SHP77 (cell line): ENCODE results near the gene MYL7.
A peak's percentile ranks its signal among the peaks of the same experiment; 100 is the strongest.

Source experiments
- DNase-seq, 2 experiments: peaks; one replicate each; lab custom pipeline; 2025; lab: John Stamatoyannopoulos, UW

The MYL7 gene

DNA sequence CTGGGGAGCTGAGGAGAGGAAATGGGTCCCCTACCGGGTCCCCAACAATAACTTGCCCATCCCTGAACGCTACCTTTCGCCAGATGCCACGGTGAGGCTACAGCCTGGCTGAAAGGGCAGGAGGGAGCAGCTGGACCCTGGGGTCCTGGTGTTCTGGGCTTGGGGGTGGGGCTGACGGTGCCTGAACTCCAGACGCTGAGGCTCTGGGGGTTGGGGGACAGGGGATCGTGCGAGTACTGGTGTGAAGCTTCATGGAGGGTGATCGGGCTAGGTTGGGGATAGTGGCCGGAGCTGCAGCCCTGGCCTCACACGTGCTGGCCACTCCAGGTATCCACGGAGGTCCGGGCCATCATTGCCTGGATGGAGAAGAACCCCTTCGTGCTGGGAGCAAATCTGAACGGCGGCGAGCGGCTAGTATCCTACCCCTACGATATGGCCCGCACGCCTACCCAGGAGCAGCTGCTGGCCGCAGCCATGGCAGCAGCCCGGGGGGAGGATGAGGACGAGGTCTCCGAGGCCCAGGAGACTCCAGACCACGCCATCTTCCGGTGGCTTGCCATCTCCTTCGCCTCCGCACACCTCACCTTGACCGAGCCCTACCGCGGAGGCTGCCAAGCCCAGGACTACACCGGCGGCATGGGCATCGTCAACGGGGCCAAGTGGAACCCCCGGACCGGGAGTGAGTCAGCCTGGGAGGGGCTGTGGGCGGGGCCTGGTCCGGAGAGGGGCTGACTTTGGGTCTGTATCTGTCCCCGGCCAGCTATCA, 28.7 kb downstream of the MYL7 start:
- DNase-seq = peak; percentile 24 to 68

DNA sequence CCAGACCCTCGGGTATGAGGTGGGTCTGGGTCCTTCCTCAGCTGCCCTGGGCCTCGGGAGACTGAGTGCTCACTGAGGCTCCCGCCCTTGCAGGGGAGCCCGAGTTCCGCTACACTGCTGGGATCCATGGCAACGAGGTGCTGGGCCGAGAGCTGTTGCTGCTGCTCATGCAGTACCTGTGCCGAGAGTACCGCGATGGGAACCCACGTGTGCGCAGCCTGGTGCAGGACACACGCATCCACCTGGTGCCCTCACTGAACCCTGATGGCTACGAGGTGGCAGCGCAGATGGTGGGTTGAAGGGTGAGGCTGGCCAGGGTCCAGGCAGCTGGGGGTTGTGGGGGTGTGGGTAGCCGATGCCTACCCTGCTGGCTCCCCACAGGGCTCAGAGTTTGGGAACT, 29.4 kb downstream of the MYL7 start:
- no peak for DNase-seq

DNA sequence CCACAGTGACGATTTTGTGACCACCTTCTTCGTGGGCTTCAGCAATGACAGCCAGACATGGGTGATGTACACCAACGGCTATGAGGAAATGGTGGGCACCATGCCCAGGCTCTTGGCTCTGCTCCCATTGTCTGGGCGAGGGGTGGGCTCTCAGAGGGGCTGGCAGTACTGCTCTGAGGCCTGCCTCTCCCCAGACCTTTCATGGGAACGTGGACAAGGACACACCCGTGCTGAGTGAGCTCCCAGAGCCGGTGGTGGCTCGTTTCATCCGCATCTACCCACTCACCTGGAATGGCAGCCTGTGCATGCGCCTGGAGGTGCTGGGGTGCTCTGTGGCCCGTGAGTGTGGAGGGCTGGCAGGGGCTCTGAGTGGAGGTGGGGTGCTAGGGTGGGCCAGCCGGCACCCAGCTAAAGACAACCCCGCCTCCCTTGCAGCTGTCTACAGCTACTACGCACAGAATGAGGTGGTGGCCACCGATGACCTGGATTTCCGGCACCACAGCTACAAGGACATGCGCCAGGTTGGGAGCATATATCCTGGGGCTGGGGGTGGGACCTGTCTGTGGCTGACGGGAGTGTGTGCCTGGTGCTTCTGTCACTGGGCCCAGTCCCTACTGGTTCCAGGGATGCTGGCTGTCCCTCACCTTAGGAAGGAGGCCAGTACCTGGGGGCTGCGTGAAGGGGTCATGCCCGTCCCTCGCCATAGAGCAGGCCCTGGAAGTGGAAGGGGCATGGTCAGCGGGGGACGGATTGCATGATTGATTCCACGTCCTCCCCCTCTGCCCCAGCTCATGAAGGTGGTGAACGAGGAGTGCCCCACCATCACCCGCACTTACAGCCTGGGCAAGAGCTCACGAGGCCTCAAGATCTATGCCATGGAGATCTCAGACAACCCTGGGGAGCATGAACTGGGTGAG, 30.2 kb downstream of the MYL7 start:
- DNase-seq = no peak

DNA sequence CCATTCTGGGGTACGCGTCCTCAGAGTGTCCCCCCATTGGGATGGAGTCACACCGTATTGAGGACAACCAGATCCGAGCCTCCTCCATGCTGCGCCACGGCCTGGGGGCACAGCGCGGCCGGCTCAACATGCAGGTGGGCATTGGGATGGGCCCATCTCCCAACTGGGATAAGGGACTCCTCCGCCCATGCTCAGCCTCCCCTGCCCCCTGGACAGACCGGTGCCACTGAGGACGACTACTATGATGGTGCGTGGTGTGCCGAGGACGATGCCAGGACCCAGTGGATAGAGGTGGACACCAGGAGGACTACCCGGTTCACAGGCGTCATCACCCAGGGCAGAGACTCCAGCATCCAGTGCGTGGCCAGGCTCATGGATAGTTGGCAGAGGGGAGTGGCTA, 31.1 kb downstream of the MYL7 start:
- DNase-seq = no peak

DNA sequence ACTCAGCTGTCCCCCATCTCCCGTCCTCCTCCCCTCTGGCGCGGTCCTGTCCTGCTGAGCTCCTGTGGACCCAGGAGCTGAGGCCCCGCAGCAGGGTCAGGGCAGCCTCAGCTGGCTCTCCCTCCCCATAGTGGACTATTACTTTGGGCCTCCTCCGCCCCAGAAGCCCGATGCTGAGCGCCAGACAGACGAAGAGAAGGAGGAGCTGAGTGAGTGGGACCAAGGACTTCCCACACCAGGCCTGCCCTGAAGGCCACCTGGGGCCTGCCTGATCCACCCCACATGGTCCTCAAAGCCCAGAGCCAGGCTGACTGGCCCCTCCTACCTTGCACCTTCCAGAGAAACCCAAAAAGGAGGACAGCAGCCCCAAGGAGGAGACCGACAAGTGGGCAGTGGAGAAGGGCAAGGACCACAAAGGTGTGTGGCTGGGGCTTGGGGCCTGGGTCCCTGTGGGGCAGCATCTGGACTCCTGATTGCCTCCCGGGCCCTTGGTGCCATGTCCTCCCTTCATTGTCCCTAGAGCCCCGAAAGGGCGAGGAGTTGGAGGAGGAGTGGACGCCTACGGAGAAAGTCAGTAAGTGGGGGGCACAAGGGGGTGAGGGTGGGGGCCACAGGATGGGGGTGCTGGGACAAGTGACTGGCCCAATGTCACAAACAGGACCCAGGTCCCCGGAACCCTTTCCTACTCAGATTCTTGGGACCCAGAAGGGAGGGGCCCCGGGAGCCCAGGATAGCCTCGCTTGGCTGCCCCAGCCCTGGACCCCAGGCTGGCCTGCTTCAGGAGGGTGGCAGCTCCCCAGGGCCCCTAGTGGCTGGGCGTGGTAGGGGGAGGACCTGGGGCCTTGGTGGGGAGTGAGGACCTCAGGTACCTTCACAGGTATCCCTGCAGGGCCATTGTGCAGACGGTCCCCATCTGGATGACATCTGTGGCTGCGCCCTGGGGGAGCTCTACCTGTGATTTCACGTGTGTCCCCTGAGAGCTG, 32.1 kb downstream of the MYL7 start:
- DNase-seq = no peak

DNA sequence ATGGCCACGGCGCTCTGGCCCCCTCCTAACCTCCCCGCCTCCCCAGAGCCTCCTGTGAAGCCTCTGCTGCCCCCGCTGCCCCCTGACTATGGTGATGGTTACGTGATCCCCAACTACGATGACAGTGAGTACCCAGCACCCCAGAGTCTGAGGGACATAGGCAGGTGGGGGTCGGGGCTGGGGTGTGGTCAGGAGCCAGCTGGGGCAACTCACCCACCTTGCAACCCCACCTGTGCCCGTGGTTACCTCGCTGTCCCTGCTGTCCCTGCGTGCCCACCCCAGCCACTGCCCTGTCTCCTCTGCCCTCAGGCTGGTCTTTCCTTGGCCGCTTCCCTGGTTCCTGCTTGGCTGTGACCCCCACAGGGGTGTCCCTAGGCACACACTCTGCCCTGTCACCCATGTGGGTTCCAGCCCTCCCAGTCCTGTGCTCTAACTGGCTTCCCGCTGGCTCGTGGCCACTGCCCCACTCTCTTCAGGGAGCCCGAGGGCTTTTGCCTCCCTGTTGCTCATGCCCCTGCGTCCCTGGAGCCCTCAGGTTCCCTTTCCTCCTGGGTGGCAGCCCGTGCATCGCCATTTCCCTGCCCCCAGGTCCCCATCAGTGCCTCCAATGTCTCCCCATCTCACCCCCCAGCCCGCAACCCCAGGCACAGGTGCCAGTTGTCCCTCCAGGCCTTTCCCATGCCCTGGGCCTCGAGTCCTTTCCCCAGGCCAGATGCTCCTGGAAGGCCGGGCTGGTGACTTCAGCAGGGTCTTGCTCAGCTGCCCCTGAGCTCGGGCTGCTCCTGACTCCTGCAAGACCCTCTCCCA, 33.0 kb downstream of the MYL7 start:
- no peak for DNase-seq

DNA sequence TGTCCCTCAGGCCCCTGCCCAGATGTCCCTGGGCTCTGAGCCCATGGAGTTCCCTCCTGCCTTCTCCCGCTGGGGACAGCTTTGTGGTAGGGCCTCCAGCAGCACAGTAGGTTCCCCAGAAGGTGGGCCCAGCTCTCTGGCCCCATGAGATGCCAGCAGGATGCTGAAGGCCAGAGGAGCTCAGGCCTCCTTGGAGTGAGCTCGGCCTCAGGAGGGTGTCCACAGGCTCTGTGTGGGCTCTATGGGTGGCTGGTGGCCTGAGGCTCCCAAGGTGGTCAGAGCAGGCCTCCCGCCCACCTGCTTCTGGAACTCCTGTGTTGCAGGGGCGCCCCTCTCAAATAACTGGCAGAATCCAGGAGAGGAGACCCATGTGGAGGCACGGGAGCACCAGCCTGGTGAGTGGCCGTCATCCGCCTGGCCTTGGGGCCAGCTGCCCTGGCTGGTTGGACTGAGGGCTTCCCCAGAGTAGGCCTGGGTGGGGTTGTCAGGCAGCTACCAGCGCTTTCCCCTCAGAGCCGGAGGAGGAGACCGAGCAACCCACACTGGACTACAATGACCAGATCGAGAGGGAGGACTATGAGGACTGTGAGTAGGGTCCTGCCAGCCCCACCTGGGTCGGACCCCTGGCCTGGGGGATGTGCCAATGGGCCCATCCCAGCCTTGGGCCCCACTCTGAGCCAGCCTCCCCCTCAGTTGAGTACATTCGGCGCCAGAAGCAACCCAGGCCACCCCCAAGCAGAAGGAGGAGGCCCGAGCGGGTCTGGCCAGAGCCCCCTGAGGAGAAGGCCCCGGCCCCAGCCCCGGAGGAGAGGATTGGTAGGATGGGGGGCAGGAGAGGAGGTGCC, 33.8 kb downstream of the MYL7 start:
- no peak for DNase-seq

DNA sequence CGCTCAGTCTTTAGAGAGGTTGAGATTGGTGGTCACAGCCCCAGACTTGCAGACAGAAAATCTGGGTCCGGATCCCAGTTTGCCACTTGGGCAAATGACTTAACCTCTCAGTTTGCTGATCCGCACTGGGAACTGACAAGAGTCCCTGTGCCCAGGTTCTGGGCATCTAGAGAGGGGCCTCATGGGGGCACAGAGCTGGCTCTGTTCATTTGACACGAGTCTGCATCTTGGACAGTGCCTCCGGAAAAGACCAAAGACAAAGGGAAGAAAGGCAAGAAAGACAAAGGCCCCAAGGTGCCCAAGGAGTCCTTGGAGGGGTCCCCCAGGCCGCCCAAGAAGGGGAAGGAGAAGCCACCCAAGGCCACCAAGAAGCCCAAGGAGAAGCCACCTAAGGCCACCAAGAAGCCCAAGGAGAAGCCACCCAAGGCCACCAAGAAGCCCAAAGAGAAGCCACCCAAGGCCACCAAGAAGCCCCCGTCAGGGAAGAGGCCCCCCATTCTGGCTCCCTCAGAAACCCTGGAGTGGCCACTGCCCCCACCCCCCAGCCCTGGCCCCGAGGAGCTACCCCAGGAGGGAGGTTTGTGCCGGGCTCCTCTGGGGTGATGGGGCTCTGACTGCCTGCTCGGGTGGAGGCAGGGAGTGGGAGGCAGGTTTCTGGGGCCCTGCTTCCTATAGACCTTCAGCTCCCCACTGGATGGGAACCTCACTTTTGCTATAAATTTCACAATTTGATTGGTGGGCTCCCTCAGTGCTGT, 34.6 kb downstream of the MYL7 start:
- no peak for DNase-seq

DNA sequence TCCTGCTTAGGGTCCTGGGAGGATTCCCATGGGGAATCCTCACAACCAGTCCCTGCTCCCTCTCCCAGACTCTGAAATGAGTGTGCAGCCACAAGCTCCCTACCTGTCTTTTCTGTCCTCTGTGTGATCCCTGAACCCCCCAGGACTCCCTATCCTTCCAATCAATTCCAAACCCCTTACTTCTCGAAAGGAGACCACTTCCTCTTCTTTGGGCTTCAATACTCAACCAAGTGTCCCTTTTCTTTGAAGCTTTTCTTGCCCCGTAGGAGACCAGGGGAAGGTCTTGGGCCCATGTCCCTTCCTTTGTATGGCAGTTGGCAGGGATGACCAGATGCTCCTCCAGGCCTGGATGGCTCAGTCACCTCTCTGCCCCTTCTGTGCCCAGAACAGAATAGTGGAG, 35.3 kb downstream of the MYL7 start:
- no peak for DNase-seq

DNA sequence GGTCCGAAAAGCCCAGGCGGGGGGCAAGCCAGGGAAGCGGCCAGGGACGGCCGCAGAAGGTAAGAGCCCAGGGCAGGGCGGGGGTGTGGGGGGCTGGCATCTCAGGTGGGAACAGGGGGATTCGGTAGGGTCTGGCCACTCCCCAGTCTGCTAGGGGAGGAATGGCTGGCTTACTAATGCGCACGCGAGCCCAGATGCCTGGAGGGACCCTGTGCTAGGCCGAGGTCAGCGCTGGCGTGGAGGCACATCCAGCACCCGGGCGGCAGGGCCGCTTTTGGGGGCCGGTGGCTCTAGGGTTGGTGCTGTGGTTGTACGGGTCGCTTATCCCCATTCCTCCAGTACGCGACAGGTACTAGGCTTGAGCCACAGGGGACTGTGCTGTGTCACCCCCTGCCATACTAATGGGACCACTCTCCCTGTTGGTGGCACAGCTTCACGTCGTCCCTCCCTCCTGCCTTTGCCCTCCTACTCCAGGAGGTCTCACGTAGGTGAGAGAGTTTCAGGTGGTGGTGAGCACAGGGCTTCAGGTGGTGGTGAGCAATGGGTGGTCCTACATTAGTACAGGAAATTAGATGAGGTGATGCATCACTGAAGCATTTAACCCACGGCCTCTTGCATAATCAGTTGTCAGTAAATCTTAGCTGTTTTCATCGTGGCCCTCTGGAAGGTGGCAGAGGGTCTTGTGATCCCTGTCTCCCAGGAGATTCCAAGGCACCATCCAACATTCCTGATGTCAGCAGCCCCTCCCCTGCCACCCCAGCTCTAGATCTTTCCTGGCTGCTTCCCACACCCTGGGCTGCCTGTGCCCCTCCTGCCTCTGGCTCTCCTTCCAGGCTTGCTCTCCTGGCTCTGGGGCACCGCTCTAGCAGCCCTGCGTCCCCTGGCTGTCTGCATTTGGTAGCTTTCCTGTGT, 36.0 kb downstream of the MYL7 start:
- DNase-seq = no peak

DNA sequence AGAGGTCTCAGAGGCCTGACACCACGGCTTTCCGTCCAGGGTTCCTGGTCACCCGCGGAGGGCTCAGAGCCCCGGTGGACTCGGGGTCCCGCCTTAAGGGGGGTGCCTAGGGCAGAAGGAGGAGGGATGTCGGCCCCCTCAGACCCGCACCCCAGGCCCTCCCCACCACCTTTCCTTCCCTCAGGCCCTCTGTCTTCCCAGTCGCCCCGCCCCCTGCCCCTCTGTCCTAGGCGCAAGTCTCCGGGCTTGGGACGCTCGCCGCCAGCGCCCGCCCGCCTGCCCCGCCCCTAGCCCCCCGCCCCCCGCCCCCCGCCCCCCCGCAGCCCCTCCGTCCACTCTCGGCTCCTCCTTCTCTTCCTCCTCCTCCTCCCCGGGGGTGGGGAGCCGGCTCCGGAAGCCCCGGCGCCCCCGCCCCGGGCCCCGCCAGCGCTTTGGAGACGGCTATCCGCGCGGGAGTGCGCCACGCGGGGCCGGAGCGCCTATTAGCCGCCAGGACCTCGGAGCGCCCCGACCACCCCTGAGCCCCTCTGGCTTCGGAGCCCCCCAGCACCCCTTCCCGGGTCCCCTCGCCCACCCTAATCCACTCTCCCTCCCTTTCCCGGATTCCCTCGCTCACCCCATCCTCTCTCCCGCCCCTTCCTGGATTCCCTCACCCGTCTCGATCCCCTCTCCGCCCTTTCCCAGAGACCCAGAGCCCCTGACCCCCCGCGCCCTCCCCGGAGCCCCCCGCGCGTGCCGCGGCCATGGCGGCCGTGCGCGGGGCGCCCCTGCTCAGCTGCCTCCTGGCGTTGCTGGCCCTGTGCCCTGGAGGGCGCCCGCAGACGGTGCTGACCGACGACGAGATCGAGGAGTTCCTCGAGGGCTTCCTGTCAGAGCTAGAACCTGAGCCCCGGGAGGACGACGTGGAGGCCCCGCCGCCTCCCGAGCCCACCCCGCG, 36.9 kb downstream of the MYL7 start, which contains the start of gene AEBP1:
Gene AEBP1, plus strand, starts transcription at position 423 of the 937 bp plus-strand sequence. Its CDS starts 321 bp downstream, at position 744.
- DNase-seq = no peak

DNA sequence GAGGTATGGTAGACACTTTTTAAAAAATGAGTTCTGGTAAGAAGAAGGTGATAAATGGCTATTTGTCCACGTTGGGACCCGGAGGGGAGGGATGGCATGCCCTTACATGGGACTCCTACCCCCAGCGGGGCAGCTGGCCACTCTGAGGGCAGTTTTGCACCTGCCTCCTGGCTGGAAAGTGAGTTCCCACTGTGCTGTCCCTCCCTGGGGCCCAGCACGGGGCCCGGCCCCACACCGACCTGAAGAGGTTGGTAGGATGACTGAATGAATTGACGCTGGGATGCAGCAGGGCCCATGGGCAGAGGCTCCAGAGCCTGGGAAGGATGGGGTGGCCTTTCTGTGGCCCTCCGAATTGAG, 37.6 kb downstream of the MYL7 start:
- no peak for DNase-seq

DNA sequence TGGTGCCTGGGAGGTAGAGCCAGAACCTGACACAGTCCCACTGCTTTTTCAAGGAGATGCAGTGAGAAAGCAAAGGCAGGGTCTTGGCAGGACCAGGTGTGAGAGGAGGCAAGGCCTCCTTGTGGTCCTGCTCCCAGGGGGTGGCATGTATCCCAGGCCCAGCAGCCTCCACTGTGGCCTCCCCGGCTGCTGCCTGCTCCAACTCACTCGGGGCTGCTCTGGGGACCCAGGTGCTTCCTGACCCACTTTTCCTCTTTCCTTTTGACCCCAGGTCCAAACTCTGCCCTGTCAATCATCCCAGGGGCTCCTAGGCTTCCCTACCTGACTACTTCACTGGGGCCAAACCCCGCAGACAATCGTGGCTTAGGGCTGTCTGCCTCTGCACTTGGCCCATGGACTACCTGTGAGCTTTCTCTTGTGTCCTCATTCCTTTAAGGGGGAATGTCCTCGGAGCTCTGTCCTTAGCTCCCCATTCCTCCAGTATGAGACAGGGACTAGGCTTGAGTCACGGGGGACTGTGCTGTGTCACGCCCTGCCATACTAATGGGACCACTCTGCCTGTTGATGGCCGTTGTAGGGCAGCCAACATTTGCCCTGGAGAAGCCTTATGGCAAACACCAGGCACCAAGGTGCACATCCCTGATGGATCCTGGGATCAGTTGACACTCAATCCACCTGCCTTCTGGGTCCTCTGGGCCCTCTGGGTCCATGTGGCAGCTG, 38.1 kb downstream of the MYL7 start:
- DNase-seq = no peak

DNA sequence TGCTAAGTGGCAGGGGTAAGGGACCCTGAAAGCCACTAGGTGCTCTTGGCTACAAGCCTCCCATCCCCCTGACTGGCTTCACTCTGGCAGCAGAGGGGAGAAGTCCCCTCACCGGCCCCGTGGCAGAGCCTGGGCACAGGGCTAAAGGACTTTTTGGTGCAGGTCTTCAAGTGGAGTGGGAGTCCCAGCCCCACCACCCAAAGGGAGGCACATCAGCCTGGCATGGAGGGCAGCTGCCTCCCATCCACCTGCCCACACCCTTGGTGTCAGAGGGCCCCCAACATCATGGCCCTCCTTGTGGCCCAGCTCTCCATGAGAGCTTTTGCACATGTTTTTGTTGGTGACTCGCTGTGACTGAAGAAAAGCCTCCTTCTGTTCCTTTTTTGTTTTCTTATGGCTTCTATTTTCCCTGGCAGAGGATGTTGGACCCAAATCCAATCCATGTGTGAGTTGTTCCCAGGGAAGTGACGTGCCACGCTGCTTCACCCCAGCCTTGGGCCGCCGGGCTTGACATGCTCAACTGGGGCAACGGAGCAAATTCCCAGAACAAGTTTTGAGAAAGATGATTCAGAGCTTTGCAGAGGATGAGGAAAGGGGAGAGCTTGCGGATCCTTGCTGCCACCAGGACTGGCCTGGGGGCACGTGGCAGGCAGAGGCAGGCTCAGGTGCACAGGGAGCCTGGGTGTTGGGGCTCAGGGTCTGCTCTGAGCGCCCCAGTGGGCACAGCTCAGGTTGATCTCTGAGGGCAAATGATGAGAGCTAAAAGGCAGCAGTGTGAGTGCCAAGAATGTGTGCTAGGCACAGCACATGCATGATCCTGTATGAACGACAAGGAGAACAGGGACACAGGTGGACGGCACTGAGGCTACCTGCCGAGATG, 38.9 kb downstream of the MYL7 start:
- DNase-seq = no peak

DNA sequence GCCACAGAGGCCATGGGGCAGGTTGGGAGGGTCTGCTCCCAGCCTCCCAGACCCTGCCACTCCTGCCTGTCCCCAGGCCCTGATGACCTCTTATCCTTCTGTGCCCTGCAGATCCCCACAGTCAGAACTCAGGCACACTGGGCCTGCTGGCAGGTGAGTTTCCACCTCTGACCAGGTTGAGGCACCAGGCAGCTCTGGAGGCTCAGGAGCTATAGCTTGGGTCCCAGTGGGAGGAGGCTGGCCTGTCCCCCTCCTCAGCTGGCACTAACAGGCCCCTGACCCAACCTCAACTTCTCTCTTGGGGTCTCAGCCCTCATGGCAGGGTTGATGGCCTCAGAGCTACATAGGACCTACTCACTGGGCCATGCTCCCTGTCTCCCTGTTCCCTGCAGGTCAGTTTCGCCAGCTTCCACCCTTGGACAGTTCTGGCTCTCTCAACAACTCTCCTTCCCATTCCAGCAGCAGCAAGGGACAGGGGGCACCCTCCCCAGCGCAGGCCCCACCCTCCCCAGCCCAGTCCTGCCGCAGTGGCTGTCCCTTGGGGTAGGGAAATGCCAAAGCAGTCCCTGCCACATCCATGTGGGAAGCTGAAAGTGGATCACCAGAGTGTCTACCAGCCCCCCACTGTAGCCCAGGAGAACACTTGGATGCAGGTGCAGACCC, 39.7 kb downstream of the MYL7 start:
- DNase-seq = no peak
